CD1c-positive myeloid dendritic cell (primary cell): Measurements from ENCODE around the gene ULBP2.
"Not testable (repeated sequence)": the region's sequence is repeated elsewhere in the genome, so short reads cannot be mapped to it uniquely, and the experiment has no call there.

Experiments
- DNase-seq: peaks from one replicate; pipeline ENCODE4 v3.0.0-alpha.2; 2016; ENCODE audit errors: extremely low spot score

The ULBP2 gene

DNA sequence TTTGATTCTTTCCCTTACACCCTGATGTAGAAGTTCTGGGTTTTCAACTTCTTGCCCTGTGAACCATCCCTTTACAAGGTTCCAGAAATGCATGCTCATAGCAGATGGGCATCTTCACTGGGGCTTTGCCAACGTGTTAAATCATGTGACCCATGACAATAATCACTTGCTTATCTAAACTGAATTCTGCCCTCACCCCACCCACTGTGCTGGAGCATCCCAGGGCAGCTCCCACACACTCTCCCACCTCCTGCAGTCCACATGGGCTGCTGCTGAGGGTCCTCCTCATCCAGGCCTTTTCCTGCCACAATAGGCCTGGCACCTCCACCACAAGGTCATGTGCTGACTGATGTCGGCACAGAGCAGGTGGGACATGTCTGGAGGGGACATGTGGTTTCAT lies 26.2 kb downstream of the ULBP2 start:
- not testable (repeated sequence) for DNase-seq

DNA sequence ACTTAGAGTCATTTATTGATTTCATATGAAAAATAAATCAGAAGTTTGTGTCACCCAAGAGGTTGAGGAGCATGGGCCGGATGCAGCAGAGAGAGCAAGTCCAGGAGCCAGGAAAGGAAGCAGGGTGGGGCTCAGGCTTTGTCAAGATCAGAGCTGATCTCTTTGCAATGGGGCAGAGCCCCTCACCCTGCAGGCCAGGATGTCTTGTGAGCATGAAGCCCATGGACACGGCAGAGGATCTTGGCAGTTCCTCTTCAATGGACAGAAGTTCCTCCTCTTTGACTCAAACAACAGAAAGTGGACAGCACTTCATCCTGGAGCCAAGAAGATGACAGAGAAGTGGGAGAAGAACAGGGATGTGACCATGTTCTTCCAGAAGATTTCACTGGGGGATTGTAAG lies 27.1 kb downstream of the ULBP2 start:
- DNase-seq = not testable (repeated sequence)

DNA sequence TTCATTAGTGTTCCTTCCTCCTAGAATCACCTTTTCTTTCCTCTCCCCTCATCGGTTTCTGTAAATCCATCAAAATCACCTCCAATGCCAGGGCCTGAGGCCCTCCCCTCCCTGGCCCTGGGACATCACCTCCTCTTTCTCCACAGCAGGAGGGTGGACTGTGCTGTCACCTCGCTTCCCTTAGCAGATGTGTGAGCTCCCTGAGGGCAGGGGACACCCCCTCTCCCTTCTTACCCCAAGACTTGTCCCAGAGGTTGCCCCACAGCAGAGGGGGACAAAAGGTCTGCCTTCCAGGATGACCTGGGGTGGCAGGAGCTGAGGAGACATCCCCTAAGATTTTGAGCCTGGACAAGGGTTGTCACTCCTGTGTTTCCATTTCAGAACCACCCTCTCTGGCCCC lies 27.8 kb downstream of the ULBP2 start:
- DNase-seq = no peak

DNA sequence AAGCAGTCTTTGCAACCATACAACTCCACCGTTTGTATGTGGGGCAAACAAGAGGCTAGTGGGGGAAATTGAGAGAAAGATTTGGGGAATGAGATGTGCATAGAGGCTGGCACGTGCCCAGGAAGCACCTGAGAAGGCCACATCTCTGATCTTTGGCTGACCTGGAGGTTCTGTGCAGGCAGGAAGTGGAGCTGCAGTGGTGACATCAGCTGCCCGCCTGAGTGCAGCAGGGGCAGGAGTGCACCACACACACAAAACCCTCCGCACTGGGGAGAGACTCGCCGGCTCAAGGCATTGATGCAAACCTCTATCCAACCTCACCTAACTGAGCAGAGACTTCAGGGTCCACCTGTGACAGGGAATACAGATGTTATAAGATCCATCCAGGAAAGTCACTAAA lies 32.6 kb downstream of the ULBP2 start:
- DNase-seq = not testable (repeated sequence)

DNA sequence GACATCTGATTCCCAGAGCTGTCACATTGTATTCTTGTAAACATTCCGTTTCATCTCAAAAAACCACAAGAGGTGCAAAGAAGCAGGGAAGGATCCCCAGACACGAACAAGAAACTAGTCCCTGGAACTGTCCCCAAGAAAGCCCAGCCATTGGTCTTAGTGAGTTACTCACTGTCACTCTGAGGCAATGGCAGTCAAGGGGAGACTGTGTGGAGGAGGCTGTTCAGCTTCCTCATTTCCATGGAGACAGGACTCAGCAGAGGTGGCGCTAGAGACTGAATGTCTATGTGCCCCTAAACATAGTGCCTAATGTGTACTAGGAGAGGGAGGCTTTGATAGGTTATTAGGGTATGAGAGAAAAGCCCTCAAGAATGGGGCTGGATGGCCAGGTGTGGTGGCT lies 33.0 kb downstream of the ULBP2 start:
- peak; percentile 59 for DNase-seq

DNA sequence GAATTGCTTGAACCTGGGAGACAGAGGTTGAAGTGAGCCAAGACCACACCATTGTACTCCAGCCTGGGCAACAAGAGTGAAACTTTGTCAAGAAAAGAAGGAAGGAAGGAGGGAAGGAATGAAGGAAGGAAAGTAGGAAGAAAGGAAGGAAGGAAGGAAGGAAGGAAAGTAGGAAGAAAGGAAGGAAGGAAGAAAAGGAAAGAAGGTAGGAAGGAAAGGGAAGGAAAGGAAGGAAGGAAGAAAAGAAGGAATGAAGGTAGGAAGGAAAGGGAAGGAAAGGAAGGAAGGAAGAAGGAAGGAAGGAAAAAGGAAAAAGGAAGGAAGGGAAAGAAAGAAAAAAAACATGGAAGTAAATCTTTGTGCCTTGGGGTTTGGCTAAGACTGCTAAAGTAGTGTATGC lies 33.6 kb downstream of the ULBP2 start:
- no peak for DNase-seq

DNA sequence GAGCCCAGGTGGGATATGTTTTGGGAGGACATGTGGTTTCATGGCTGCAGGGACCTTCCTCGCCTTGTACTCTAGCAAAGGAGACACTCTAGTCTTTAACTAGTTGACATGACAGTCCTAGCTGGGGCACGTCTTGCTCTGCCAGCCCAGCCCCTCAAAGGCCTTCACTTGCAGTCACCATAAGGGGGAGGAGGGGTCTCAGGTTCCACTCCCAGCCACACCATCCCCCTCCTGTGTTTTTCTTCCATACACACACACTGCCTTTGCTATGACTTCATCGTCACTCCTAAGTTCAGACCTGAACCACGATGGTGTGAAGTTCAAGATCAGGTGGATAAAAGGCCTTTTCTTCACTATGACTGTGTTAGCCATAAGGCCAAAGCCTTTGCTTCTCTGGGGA lies 35.4 kb downstream of the ULBP2 start:
- no peak for DNase-seq

DNA sequence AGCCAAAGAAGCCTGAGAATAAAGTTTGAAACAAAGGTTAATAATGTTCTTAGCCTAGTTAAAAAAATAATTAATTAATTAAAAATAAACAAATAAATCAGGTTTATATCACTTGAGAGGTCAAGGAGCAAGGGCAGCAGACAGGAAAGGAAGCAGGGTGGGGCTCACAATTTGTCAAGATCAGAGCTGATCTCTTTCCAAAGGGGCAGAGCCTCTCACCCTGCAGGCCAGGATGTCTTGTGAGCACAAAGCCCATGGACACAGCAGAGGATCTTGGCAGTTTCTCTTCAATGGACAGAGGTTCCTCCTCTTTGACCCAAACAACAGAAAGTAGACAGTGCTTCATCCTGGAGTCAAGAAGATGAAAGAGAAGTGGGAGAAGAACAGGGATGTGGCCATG lies 36.8 kb downstream of the ULBP2 start:
- DNase-seq = no peak

DNA sequence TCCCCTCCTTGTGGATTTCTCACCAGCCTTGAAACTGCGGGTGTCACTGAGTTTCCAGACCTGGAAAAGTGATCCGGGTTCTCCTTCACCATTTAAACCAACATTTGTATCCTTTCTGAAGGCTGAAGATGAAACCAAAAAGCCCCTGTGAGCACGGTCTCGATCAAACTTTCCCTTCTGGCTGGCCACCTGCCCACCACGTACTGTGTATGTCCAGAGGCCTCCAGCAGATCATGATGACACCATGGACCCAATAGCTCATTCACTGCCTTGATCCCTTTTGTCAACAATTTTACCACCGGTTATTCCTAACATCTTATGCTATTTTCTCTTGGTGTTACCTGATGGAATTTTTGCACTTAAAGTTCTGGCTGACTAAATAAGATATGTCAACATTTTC lies 37.5 kb downstream of the ULBP2 start:
- DNase-seq = no peak

DNA sequence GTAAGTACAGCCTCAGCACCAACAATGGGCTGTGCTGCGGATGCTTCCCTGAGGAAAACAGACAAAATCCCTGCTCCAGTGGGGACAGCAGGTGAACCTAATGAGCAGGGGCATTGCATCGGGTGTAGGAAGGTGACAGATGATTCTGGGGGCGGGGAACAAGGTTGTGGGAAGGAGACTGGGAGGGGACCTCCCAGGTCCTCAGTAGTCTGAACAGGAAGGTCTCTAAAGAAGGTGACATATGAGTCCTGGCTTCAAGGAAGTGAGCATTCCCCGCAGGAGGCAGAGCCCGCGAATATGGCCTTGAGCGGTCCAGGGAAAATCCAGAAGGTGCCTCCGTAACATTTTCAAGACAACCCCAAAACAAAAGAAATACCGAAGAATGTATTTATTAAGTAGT lies 41.3 kb downstream of the ULBP2 start:
- no peak for DNase-seq

DNA sequence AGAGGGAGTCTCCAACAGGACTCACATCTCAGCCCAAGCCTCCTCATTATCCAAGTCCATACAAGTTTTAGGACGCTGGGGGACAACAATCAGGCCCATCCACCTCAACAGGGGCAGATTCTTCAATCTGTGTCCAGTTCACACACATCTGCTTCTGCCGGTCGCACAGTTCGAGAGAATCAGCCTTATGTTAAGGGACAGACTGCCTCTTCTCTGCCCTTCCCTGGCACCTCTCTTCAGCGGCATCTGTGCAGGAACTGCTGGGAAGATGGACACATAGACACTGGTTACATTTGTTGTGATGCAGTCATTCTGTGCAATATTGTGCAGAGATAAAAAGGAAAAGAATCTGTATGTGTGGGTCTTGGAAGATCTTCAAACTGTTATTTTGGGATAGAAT lies 43.0 kb downstream of the ULBP2 start:
- no peak for DNase-seq

DNA sequence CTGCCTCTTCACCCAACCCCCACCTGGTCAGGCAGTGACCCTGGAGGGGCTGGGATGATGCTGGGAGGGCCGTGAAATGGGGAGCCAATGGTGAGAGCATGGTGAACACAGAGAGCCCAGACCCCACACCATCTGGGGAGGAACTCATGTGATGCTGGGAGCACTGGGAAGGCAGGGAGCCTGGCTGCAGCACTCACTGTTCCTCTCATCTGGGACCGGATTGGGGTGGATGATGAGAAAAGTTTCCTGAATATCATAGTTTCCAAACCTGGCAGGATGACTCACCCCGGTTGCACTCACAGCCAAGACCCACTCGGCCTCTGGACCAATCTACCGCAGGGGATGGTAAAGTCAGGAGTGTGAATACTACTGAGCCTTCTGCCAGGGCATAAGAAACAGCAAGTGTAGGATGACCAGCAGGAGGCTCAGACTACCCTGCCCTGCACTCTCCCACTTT lies 43.7 kb downstream of the ULBP2 start:
- DNase-seq = no peak

DNA sequence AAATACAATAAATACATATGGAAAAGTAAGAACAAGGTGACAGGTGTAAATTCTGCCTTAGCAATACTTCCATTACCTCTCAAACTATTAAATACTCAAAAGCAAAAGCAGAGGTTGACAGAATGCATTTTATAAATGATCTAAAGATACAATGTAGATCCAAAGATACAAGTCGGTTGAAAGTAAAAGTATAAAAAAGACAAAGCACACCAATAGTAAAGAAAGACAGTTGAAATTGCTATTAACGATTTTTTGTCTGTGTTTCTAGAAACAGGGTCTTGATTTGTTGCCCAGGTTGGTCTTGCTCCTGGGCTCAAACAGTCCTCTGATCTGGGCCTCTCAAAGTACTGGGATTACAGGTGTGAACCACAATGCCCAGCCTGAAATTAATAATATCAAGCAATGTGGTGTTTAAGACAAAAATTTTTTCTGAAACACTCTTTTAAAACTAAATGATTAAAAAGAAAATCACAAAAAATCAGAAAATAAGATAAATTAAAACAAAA lies 45.8 kb downstream of the ULBP2 start:
- no peak for DNase-seq

DNA sequence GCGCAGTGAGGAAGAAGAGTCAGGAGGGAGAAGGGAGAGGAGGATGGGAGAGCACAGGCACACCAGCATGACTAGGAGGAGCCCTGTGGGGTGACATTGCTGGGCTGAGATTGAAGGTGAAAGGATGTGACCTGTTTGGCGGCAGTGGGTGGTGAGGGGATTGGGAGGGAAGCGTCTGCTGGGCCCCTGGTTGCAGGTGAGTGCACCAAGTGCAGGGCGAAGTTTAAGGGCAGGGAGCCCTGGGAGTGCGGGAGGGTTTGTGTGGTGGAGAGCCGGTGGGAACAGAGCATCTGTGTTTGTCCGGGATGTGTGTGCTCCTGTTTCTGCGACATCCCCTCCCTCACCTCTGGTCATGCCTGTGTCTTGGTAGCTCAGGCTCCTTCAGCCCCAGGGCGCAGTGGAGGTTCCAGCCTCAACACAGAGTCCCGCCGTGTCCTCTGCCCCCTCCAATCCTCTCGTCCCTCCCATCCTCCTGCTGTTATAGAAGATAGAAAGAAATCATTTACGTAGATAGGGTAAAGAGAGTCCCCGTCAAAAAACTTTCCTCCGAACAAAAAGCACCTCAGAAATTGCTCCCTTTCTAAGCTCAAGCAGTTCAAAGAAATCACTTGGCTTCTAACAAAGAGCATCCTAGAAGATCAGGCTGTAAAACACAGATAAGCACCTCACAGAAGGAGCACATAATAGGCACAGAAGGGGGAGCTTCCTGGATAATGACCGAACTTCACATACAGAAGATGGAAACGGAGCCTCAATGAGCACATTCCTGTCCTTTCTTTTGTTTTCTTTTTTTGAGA lies 46.9 kb downstream of the ULBP2 start:
- no peak for DNase-seq

DNA sequence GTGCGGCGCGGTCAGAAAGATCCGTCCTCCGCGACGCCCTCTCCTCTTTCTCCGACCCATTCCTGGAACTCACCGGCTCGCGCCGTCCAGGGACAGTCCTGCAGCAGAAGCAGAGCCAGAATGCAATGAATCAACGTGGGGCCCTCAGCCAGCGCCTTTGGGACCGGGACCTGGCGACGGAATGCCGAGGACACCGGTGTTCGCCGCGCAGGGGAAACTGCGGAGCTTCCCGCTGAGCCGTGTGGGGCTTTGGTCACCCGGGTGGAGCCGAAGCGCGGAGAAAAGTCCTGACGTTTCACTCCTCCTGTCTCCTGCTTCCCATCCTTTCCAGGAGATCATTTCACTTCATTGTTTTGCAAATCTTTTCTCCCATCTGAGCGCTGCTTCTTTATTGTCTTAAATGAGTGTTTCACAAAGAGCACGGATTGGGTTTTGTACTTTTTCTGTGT lies 48.4 kb downstream of the ULBP2 start:
- DNase-seq = no peak

DNA sequence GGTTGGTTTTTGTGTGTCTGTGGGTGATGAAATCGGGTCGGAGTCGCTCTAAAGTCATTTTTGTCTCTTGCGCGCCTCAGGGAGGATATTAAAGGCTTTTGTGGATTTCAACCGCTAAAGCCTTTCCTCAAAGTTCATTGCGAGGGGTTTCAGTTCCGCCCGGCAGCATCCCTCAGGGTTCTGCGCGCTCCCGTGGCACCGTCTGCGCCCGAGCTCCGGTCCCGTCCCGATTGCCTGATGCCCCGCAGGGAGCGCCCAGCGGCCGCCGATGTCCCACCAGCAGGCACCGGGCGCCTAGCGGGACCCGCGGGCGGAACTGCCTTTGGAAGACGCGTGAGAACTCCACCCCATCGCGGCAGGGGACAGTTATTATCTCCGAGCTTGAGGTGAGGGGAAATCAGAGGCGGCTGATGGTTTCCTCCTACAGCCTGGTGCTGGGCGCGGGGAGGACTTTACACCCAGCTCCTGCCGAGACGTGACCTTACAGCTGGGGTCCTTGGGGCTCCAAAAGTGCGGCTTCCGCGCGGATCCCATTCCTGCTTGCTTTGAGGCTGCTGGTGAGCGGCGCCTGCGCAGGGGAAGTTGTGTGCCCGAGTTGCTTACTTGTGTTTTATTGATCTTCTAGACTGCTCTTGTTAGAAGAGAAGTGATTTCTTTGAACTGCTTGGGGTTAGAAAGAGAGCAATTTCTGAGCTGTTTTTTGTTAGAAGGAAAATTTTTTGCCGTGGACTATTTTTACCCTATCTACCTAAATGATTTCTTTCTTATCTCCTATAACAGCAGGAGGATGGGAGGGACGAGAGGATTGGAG lies 49.1 kb downstream of the ULBP2 start:
- peak; percentile 55 for DNase-seq

DNA sequence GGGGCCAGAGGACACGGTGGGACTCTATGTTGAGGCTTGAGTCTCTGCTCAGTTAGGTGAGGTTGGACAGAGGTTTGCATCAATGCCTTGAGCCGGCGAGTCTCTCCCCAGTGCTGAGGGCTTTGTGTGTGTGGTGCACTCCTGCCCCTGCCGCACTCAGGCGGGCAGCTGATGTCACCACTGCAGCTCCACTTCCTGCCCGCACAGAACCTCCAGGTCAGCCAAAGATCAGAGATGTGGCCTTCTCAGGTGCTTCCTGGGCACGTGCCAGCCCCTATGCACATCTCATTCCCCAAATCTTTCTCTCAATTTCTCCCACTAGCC lies 49.6 kb downstream of the ULBP2 start:
- not testable (repeated sequence) for DNase-seq

DNA sequence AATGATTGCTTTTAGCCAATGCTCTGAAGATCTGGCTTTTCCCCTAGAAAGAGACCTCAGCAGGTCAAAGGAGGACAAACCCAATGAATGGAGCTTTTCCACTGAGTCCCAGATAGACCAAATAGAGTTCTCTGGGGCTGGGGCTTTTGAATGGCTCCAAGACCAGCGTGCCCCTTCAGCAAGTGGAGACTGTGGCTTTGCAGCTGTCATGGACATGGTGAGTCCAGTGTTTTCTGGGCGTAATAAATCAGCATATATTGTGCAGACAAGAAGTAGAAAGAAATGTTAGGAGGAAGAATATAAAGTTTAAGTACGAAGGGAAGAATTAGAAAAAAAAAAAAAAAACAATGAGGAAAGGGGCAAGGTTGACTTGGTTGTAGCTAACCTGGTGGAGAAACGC lies 50.0 kb downstream of the ULBP2 start:
- no peak for DNase-seq

DNA sequence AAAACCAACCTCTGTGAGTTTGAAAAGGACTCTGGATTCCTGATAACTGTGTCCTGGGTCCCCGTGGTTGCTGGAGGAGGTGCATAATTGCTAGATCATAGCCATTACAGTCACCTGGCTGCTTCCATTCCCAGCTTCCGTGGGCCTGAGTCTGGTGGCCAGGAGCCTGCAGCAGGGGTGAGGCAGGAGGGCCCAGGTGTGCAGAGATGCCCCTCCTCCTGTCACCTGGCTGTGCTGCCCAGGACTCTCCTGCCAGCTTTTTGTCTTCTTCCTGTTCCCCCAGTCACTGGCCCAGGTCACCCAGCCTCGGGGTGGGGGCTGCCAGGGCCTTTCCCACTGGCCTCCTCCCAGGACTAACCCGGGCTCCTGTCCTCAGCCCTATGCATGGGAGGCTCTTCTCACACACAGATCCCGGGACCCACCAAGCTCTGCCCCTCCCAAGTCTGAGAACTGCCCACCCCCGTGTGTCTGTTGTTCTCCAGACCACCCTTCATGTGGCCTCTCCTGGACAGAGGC lies 53.5 kb downstream of the ULBP2 start:
- no peak for DNase-seq

DNA sequence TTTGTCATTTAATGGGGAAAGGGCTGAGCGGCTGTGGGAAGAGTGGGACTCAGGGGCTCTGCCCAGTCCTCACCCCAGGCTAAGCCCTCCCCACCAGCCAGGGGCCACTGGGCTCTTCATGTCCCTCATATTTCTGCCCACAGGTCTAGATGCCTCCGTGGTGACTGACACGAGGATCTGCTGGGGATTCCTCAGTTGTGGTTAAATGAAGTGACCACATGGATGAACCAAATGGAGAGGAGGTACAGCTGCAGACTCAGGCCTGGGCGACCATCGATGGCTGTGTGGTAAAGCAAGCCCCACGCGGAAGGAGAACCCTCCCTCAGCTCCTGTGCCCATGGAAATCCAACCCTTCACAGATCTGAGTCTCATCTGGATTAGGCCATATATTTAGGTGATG lies 54.2 kb downstream of the ULBP2 start:
- no peak for DNase-seq
